IMR-90 (cell line): ENCODE results near the gene URB1. TPM values are rescaled to one million over a fixed set of nuclear protein-coding genes. Genes with fewer than 3 reads are reported as not detected.

Experiments used
- ATAC-seq: fragments of 200-7000 bp; cut with Tn5 transposase; 2 replicates; pipeline ENCODE4 v1.9.1; 2020; ENCODE audit warnings: low read depth, mild to moderate bottlenecking, moderate library complexity
- BruUV-seq: library from RNA; stranded (reverse); fragments of 400-500 nt; replicated peaks from 2 replicates; lab custom pipeline; 2021; lab: Mats Ljungman, UMichigan
- CTCF ChIA-PET: fragments of 300-600 bp; formaldehyde crosslinking; extraction: SDS; loops from one replicate; lab custom pipeline; 2021; ENCODE audit warnings: antibody characterized with exemption; lab: Yijun Ruan, JAX
- POLR2A ChIA-PET: fragments of 300-600 bp; sonication (Branson Sonifier 250); formaldehyde crosslinking; loops from one replicate; lab custom pipeline; 2022; ENCODE audit warnings: antibody characterized with exemption; ENCODE audit not compliant: unreplicated experiment; lab: Charles Lee
- DNase-seq: peaks from one replicate; pipeline ENCODE4 v3.0.0; 2013
- H2AFZ ChIP-seq: replicated peaks from 2 replicates; pipeline ENCODE3; 2013; ENCODE audit warnings: low read length, mild to moderate bottlenecking; ENCODE audit not compliant: poor library complexity
- H2AK5ac ChIP-seq: 2 replicates; pipeline ENCODE4 v1.6.1; 2013; ENCODE audit warnings: low read depth, low read length, inconsistent platforms
- H2AK9ac ChIP-seq: replicated peaks from 2 replicates; pipeline ENCODE3; 2013; ENCODE audit warnings: mild to moderate bottlenecking, low read depth, low read length, moderate library complexity; ENCODE audit not compliant: poor library complexity
- H2BK120ac ChIP-seq: 2 replicates; pipeline ENCODE4 v1.6.1; 2013; ENCODE audit warnings: low read depth, low read length, inconsistent platforms
- H2BK15ac ChIP-seq: 3 replicates; pipeline ENCODE4 v1.6.1; 2013; ENCODE audit warnings: low read depth, low read length, inconsistent platforms
- H2BK20ac ChIP-seq: 2 replicates; pipeline ENCODE4 v1.6.1; 2013; ENCODE audit warnings: low read depth, mild to moderate bottlenecking, inconsistent platforms, low read length, moderate library complexity
- H2BK5ac ChIP-seq: 2 replicates; pipeline ENCODE4 v1.6.1; 2013; ENCODE audit warnings: mild to moderate bottlenecking, low read depth, low read length, inconsistent platforms; ENCODE audit not compliant: poor library complexity, severe bottlenecking
- H3K14ac ChIP-seq: replicated peaks from 2 replicates; pipeline ENCODE4 v1.6.1; 2013; ENCODE audit warnings: low read depth, low read length, inconsistent platforms
- H3K18ac ChIP-seq: 2 replicates; pipeline ENCODE4 v1.6.1; 2013; ENCODE audit warnings: low read depth, low read length, control low read depth
- H3K23ac ChIP-seq: 2 replicates; pipeline ENCODE4 v1.6.1; 2013; ENCODE audit warnings: low read depth, low read length, inconsistent platforms
- H3K27ac ChIP-seq: 2 replicates; pipeline ENCODE4 v1.5.1; 2013; ENCODE audit warnings: mild to moderate bottlenecking, control low read depth, low read length; ENCODE audit not compliant: insufficient read depth
- H3K27me3 ChIP-seq: 2 replicates; pipeline ENCODE4 v1.6.1; 2013; ENCODE audit warnings: low read length; ENCODE audit not compliant: control insufficient read depth, insufficient read depth
- H3K36me3 ChIP-seq: 2 replicates; pipeline ENCODE4 v1.6.1; 2013; ENCODE audit warnings: low read length, mixed read lengths; ENCODE audit not compliant: control insufficient read depth, insufficient read depth
- H3K4ac ChIP-seq: 2 replicates; pipeline ENCODE4 v1.6.1; 2013; ENCODE audit warnings: low read depth, low read length, inconsistent platforms
- H3K4me1 ChIP-seq: 2 replicates; pipeline ENCODE4 v1.6.1; 2013; ENCODE audit warnings: low read length, mixed read lengths; ENCODE audit not compliant: control insufficient read depth, insufficient read depth
- H3K4me2 ChIP-seq: 2 replicates; pipeline ENCODE4 v1.6.1; 2013; ENCODE audit warnings: low read depth, mild to moderate bottlenecking, control low read depth, low read length, moderate library complexity
- H3K4me3 ChIP-seq: 2 replicates; pipeline ENCODE4 v1.5.1; 2013; ENCODE audit warnings: low read depth, mild to moderate bottlenecking, control low read depth, low read length, moderate library complexity; ENCODE audit not compliant: insufficient read depth
- H3K56ac ChIP-seq: 2 replicates; pipeline ENCODE4 v1.6.1; 2013; ENCODE audit warnings: low read length, inconsistent platforms; ENCODE audit not compliant: insufficient read depth; ENCODE audit errors: extremely low read depth
- H3K79me1 ChIP-seq, 2 experiments: 2 replicates each; pipeline ENCODE4 v1.6.1; 2013; ENCODE audit warnings: low read length in 2 of 2, inconsistent platforms in 1 of 2, low read depth in 1 of 2
- H3K9ac ChIP-seq: 2 replicates; pipeline ENCODE4 v1.6.1; 2013; ENCODE audit warnings: low read depth, low read length, control low read depth
- H3K9me1 ChIP-seq: 2 replicates; pipeline ENCODE4 v1.6.1; 2013; ENCODE audit warnings: low read length, inconsistent platforms; ENCODE audit not compliant: insufficient read depth
- H3K9me3 ChIP-seq: 2 replicates; pipeline ENCODE4 v1.6.1; 2013; ENCODE audit warnings: low read length; ENCODE audit not compliant: control insufficient read depth, insufficient read depth
- H4K20me1 ChIP-seq: 2 replicates; pipeline ENCODE4 v1.6.1; 2013; ENCODE audit warnings: low read length, inconsistent platforms; ENCODE audit not compliant: insufficient read depth
- H4K5ac ChIP-seq: 2 replicates; pipeline ENCODE4 v1.6.1; 2013; ENCODE audit warnings: mild to moderate bottlenecking, low read depth, low read length, control low read depth
- H4K8ac ChIP-seq, 2 experiments: 2 replicates each; pipeline ENCODE4 v1.6.1; 2013; ENCODE audit warnings: low read depth in 2 of 2, low read length in 2 of 2, control low read depth in 1 of 2, inconsistent platforms in 1 of 2
- H4K91ac ChIP-seq: 2 replicates; pipeline ENCODE4 v1.6.1; 2013; ENCODE audit warnings: low read depth, low read length, inconsistent platforms; ENCODE audit not compliant: insufficient read depth
- BHLHE40 ChIP-seq: fragments of 150-350 bp; IDR thresholded peaks from 2 replicates; pipeline ENCODE4 v1.6.1; 2016; ENCODE audit warnings: mild to moderate bottlenecking, low read depth, low read length
- CHD1 ChIP-seq: IDR thresholded peaks from 2 replicates; pipeline ENCODE4 v1.6.1; 2012; ENCODE audit warnings: low read depth, low read length, improper control_type of control experiment
- MXI1 ChIP-seq: IDR thresholded peaks from 2 replicates; pipeline ENCODE4 v1.6.1; 2012; ENCODE audit warnings: low read depth, mild to moderate bottlenecking, low read length, moderate library complexity, borderline replicate concordance
- RAD21 ChIP-seq: IDR thresholded peaks from 2 replicates; pipeline ENCODE4 v1.6.1; 2012; ENCODE audit warnings: low read length, improper control_type of control experiment
- RCOR1 ChIP-seq: IDR thresholded peaks from 2 replicates; pipeline ENCODE4 v1.6.1; 2012; ENCODE audit warnings: mild to moderate bottlenecking, low read length, improper control_type of control experiment; ENCODE audit not compliant: insufficient replicate concordance
- SMC3 ChIP-seq: fragments of 150-350 bp; IDR thresholded peaks from 2 replicates; pipeline ENCODE4 v1.6.1; 2016; ENCODE audit warnings: low read depth, mild to moderate bottlenecking, antibody characterized with exemption, low read length, moderate library complexity
- USF2 ChIP-seq: fragments of 150-350 bp; IDR thresholded peaks from 2 replicates; pipeline ENCODE4 v1.6.1; 2017; ENCODE audit warnings: mild to moderate bottlenecking, antibody characterized with exemption, low read length, low read depth
- WGBS, 2 experiments: methylation state at CpG; one replicate each; pipeline versions ENCODE4 v1.1.5 to v1.1.7; 2013; ENCODE audit warnings: missing lambda C conversion rate in 2 of 2; ENCODE audit not compliant: insufficient read length in 1 of 2; ENCODE audit errors: extremely low coverage in 2 of 2; 5-methylcytosine and 5-hydroxymethylcytosine counted together
- dilution Hi-C: fragments of 300-500 bp; cut with HindIII; formaldehyde crosslinking; loops from one replicate; pipeline ENCODE4 v1.14.3; 2018; ENCODE audit warnings: low sequenced_read_pairs; ENCODE audit not compliant: unreplicated experiment
- in situ Hi-C: fragments of 300-500 bp; cut with MboI; formaldehyde crosslinking; loops from 3 replicates; pipeline ENCODE4 v1.14.3; 2019; ENCODE audit warnings: low sequenced_read_pairs, inconsistent platforms, mixed read lengths
- intact Hi-C: fragments of 100-400 bp; cut with micrococcal nuclease; formaldehyde crosslinking; loops from 2 replicates; pipeline ENCODE4 v1.10.0; 2022
- polyA plus RNA-seq, 3 experiments: library from polyadenylated mRNA; depleted of rRNA; stranded (reverse); fragments of >200 nt; gene quantifications; 2 replicates each; pipeline ENCODE4 v1.2.3, GENCODE V29; 2012; ENCODE audit warnings: low replicate concordance in 1 of 3
- total RNA-seq: library from RNA; depleted of rRNA; stranded (reverse); fragments of >200 nt; gene quantifications from 2 replicates; pipeline ENCODE4 v1.2.3, GENCODE V29; 2012

Gene URB1
- total and polyA plus RNA-seq, 2 of the 4 experiments (the other 2 are of a cell fraction), result 9.2 to 12.7 TPM

GRCh38 chr21:32336711-32337110 is 56.1 kb downstream of the URB1 start:
- Histone ChIP-seq H2AK9ac (no peak overlapping the region), H4K91ac (no peak overlapping the region), H3K4ac (no peak overlapping the region), H3K9ac (no peak overlapping the region), H3K9me3 (no peaks in the 10 kb centered on the region), H3K27ac (no peak overlapping the region), H3K9me1 (no peaks in the 10 kb centered on the region), H3K79me1 (peaks cover 5 to 10% of the 10 kb centered on the region in 2 experiments; a peak in 2 of 4 replicates), H3K36me3 (peaks cover 54% of the 10 kb centered on the region), H2BK15ac (no peak overlapping the region), H3K27me3 (no peaks in the 10 kb centered on the region), H2BK5ac (no peak overlapping the region), H3K4me1 (no peaks in the 10 kb centered on the region), H2BK120ac (no peak overlapping the region), H4K20me1 (no peaks in the 10 kb centered on the region), H2AFZ (no peak overlapping the region), H3K23ac (no peak overlapping the region), H4K5ac (no peak overlapping the region), H3K56ac (no peak overlapping the region), H3K14ac (no peak overlapping the region), H3K4me3 (no peak overlapping the region), H3K4me2 (no peak overlapping the region), H2AK5ac (no peak overlapping the region), H3K18ac (no peak overlapping the region), H4K8ac (no peak overlapping the region), H2BK20ac (no peak overlapping the region)
- in situ Hi-C loops (no loop called here), intact Hi-C loops (no loop called here), dilution Hi-C loops (no loop called here)
- CTCF ChIA-PET, result no interaction called here
- no TSS peak for BruUV-seq
- TF ChIP-seq RCOR1 (no peak), SMC3 (no peak), MXI1 (no peak), CHD1 (no peak), BHLHE40 (no peak), RAD21 (no peak), USF2 (no peak)
- WGBS, 2 experiments, result no CpG with 5 or more reads among the region's 1 CpG
- POLR2A ChIA-PET, result no interaction called here
- no peak for ATAC-seq
- peak; percentile 56 for DNase-seq
